GM19099 (cell line): ENCODE measurements around the gene SIN3B.

Experiments
- POLR2A ChIP-seq: IDR thresholded peaks from 3 replicates; pipeline ENCODE4 v1.6.1; 2011; ENCODE audit warnings: low read depth; ENCODE audit not compliant: insufficient read length; ENCODE audit errors: extremely low read depth

Gene SIN3B

DNA sequence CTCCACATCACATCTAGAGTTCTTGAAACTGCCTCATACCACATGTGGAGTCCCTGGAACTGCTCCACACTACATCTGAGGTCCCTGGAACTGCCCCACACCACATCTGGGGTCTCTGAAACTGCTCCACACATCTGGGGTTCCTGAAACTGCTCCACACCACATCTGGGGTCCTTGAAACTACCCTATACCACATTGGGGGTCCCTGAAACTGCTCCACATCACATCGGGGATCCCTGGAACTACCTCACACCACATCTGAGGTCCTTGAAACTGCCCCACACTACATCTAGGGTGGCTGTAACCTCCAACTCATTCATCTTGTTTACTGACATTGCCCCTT is 93.4 kb downstream of the SIN3B start:
- TF ChIP-seq POLR2A, result no peak

- TF ChIP-seq POLR2A, result no peak
These were observed 93.8 kb downstream of the SIN3B start for GRCh38 chr19:16922949-16923348.

DNA sequence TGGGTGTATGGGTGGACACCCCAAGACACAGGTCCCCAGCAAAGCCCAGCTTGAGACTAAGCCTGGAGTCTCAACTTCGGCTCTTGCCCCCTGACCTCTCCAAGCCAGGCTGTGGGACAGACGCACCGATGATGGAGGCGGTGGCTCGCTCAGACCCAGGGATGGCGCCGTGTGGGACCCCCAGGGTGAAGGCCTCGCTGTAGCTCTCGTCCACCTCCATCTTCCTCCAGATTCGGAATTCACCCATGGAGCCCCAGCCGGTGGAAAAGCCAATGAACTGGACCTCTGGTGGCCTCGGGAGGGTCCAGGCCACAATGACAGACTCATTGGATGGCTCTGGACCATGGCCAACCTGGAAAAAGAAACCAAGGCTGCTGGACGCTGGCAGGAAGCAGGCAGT is 98.7 kb downstream of the SIN3B start:
- TF ChIP-seq POLR2A, result no peak

DNA sequence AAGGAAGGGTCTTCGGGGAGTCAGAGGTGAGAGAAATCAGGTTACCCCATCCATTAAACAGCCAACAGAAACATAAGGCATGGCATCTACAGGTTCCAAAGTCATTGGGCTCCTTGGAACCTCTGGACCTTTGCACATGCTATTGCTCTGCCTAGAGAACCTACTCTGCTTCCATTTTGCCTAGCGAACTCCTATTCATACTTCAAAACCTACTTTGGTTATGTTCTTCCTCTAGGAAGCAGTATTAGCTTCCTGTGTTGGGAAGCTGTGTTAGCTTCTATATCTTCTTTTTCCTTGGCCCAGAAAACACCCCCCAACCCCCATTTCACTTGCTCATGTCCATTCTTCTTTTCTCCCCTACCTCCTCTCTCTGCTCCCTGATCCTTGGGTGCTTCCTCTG is 99.2 kb downstream of the SIN3B start:
- TF ChIP-seq POLR2A, result no peak

GRCh38 chr19:16928916-16929315 is 99.7 kb downstream of the SIN3B start:
- TF ChIP-seq POLR2A, result no peak
